Effector memory CD8-positive, alpha-beta T cell (primary cell): Measurements from ENCODE around the gene MIB1.

Source experiments
- ATAC-seq: fragments of 150-1000 bp; cut with Tn5 transposase; replicated peaks from 2 replicates; pipeline ENCODE4 v1.10.0; 2021; ENCODE audit warnings: mild to moderate bottlenecking, moderate library complexity
- DNase-seq, 3 experiments: peaks; one replicate each; pipeline ENCODE4 v3.0.0; 2021
- H3K27ac Mint-ChIP-seq, 2 donors: one replicate each; pipeline ENCODE4 v1.8.0; 2022; ENCODE audit warnings: mild to moderate bottlenecking in 2 of 2, mixed read lengths in 2 of 2, moderate library complexity in 2 of 2
- H3K27me3 Mint-ChIP-seq, 2 donors: one replicate each; pipeline ENCODE4 v1.8.0; 2022; ENCODE audit warnings: mixed read lengths in 2 of 2
- H3K36me3 Mint-ChIP-seq: one replicate; pipeline ENCODE4 v1.8.0; 2022; ENCODE audit warnings: mild to moderate bottlenecking, moderate library complexity, mixed read lengths; ENCODE audit not compliant: insufficient read depth
- H3K4me1 Mint-ChIP-seq, 2 donors: one replicate each; pipeline ENCODE4 v1.8.0; 2022; ENCODE audit warnings: low read depth in 2 of 2, mixed read lengths in 2 of 2
- H3K4me3 Mint-ChIP-seq, 2 donors: one replicate each; pipeline ENCODE4 v1.8.0; 2022; ENCODE audit warnings: mild to moderate bottlenecking in 2 of 2, mixed read lengths in 2 of 2, moderate library complexity in 2 of 2
- H3K9me3 Mint-ChIP-seq, 2 donors: one replicate each; pipeline ENCODE4 v1.8.0; 2022; ENCODE audit warnings: mixed read lengths in 2 of 2

MIB1 gene

GRCh38 chr18:21896732-21897336 lies 156.2 kb downstream of the MIB1 start:
- Mint-ChIP-seq H3K27ac (no peak overlapping the region), H3K4me1 (peaks cover 0 to 6% of the 10 kb centered on the region in 2 donors), H3K27me3 (peaks cover 28 to 49% of the 10 kb centered on the region in 2 donors), H3K36me3 (no peaks in the 10 kb centered on the region), H3K4me3 (no peak overlapping the region), H3K9me3 (no peaks in the 10 kb centered on the region)
- DNase-seq (no peak), ATAC-seq (no peak)

DNA sequence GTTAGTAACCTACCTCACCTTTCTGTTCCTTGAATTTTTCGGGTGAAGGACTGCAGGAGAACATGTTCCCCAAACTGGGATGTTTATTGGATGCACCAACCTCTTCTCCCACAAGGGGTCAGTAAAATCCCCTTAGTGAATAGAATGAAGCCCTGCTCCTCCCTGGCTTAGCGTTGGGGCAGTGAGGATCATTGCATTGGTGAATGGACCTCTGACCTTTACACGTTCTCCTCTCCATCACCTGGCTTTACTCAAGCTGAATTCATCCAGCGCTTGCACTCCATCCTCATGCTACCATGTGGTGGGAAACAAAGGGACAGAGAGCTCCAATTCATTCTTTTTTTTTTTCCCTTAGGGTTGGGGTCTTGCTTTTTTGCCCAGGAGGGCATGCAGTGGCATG lies 157.2 kb downstream of the MIB1 start:
- Mint-ChIP-seq H3K4me3 (no peak overlapping the region), H3K9me3 (no peaks in the 10 kb centered on the region), H3K36me3 (no peaks in the 10 kb centered on the region), H3K27me3 (peaks cover 35 to 58% of the 10 kb centered on the region in 2 donors), H3K4me1 (peaks cover 0 to 6% of the 10 kb centered on the region in 2 donors), H3K27ac (no peak overlapping the region)
- ATAC-seq = no peak
- DNase-seq = peak in 2 of 3 experiments; percentile 5 to 33

- Mint-ChIP-seq H3K9me3 (no peaks in the 10 kb centered on the region), H3K4me1 (peaks cover 0 to 6% of the 10 kb centered on the region in 2 donors), H3K27me3 (peaks cover 37 to 58% of the 10 kb centered on the region in 2 donors), H3K4me3 (no peak overlapping the region), H3K27ac (no peak overlapping the region), H3K36me3 (no peaks in the 10 kb centered on the region)
- ATAC-seq (no peak), DNase-seq (no peak)
These were observed 160.2 kb downstream of the MIB1 start for GRCh38 chr18:21900605-21901352.

DNA sequence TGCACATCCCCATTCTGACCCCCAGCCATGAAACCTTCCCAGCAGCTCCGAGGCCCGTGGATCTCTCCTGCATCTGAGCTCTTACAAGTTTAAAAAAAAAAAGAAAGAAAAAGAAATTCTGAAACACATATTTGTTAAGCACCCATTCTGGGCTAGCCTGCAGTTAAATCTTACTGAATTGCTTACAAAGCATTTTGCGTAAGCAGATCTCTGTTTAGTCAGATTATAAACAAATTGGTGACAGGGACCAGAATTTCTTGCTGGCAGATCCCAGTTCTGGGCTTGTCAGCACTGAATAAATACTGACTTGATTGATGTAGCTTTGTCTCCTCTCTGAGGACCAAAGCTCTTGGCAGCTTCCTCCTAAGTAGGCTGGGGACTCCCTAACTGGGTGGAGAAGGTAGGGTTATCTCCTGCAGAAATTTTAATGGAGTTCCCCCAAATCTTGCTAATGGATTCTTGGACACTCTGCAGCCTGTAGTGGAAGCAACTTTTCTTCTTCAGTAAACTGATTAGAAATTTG lies 160.9 kb downstream of the MIB1 start:
- Mint-ChIP-seq H3K27me3 (peaks cover 36 to 54% of the 10 kb centered on the region in 2 donors), H3K36me3 (no peaks in the 10 kb centered on the region), H3K9me3 (no peaks in the 10 kb centered on the region), H3K27ac (no peak overlapping the region), H3K4me3 (no peak overlapping the region), H3K4me1 (peaks cover 0 to 6% of the 10 kb centered on the region in 2 donors)
- DNase-seq (no peak), ATAC-seq (no peak)

GRCh38 chr18:21903709-21904108 lies 163.1 kb downstream of the MIB1 start:
- Mint-ChIP-seq H3K27me3 (peaks cover 20 to 51% of the 10 kb centered on the region in 2 donors), H3K27ac (no peak overlapping the region), H3K9me3 (no peaks in the 10 kb centered on the region), H3K36me3 (no peaks in the 10 kb centered on the region), H3K4me3 (no peak overlapping the region), H3K4me1 (no peaks in the 10 kb centered on the region)
- DNase-seq (no peak), ATAC-seq (no peak)

DNA sequence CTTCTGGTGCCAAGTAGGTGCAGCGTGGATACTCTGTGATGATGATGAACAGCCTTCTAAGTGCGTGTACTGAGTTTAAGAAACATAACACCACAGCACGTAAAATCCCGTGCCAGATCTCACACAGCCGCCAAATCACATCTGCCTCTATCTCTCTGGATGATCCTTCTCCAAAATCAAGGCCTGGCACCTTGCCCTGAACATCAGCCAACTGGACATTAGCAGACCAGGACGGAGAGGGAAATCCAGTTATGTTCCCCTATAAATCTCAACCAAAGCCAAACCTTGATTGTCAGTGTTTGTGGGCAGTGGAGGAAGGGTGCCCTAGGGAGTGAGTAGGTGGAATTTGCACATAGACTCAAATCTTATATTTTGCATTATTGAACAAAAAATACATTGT lies 164.3 kb downstream of the MIB1 start:
- H3K4me1 Mint-ChIP-seq = no peaks in the 10 kb centered on the region
- DNase-seq (no peak), ATAC-seq (no peak)
- no peaks in the 10 kb centered on the region for H3K9me3 Mint-ChIP-seq
- H3K27ac Mint-ChIP-seq = no peak overlapping the region
- H3K36me3 Mint-ChIP-seq = no peaks in the 10 kb centered on the region
- H3K27me3 Mint-ChIP-seq = peaks cover 25 to 51% of the 10 kb centered on the region in 2 donors
- H3K4me3 Mint-ChIP-seq = no peak overlapping the region

GRCh38 chr18:21907451-21907850 lies 166.9 kb downstream of the MIB1 start:
- H3K9me3 Mint-ChIP-seq = no peaks in the 10 kb centered on the region
- H3K36me3 Mint-ChIP-seq = no peaks in the 10 kb centered on the region
- H3K27ac Mint-ChIP-seq = no peak overlapping the region
- no peaks in the 10 kb centered on the region for H3K4me1 Mint-ChIP-seq
- no peak overlapping the region for H3K4me3 Mint-ChIP-seq
- H3K27me3 Mint-ChIP-seq = peaks cover 38 to 41% of the 10 kb centered on the region in 2 donors
- no peak for DNase-seq
- no peak for ATAC-seq

DNA sequence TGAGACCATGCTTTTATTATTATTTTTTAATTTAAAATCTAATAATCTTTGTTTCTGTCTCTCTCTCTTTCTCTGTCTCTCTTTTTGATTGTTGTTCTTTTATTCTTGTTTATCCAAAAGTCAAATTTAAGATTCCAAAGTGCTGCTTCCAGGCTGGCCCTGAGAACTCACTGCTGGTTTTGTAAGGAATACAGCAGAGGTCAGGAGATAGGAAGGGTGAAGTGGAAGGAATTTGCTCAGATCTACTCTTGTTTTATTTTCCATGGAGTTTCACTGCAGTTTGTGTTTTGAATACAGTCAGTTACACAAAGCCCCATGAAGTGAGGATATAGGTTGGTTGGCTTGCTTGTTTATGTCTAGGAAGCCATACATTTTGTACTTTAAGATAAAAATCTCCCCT lies 168.1 kb downstream of the MIB1 start:
- no peak for DNase-seq
- Mint-ChIP-seq H3K27ac (no peak overlapping the region), H3K9me3 (no peaks in the 10 kb centered on the region), H3K27me3 (peaks cover 32 to 37% of the 10 kb centered on the region in 2 donors), H3K4me1 (no peaks in the 10 kb centered on the region), H3K36me3 (no peaks in the 10 kb centered on the region), H3K4me3 (no peak overlapping the region)
- ATAC-seq = no peak

- DNase-seq (no peak), ATAC-seq (no peak)
- no peak overlapping the region for H3K4me3 Mint-ChIP-seq
- H3K27me3 Mint-ChIP-seq = peaks cover 44 to 54% of the 10 kb centered on the region in 2 donors
- no peaks in the 10 kb centered on the region for H3K9me3 Mint-ChIP-seq
- no peak overlapping the region for H3K27ac Mint-ChIP-seq
- H3K36me3 Mint-ChIP-seq = no peaks in the 10 kb centered on the region
- H3K4me1 Mint-ChIP-seq = no peaks in the 10 kb centered on the region
These were observed 170.3 kb downstream of the MIB1 start for GRCh38 chr18:21910906-21911305.

DNA sequence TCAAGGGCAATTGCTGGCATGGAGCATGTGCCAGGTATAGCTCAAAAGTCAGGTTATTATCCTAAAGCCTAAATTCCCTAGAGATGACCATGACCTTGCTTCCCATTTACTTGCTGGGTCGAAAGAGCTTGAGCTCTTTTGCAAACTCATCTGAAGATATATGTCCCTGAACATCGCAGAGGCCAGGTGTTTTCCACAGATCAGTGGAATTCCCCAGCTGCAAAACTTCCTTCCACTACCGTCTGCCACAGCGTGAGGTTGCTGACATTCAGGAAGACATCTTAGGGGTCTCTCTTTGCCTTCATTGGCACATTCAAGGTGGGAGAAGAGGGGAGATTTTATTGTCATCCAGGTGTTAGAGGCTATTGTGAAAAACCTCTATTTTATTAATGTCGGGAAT lies 171.0 kb downstream of the MIB1 start:
- Mint-ChIP-seq H3K4me3 (no peak overlapping the region), H3K36me3 (no peaks in the 10 kb centered on the region), H3K27ac (no peak overlapping the region), H3K27me3 (peaks cover 48 to 56% of the 10 kb centered on the region in 2 donors), H3K9me3 (no peaks in the 10 kb centered on the region), H3K4me1 (no peaks in the 10 kb centered on the region)
- no peak for DNase-seq
- ATAC-seq = no peak

GRCh38 chr18:21912339-21913239 lies 172.0 kb downstream of the MIB1 start:
- H3K4me3 Mint-ChIP-seq = no peak overlapping the region
- H3K4me1 Mint-ChIP-seq = no peaks in the 10 kb centered on the region
- H3K27me3 Mint-ChIP-seq = peaks cover 46% of the 10 kb centered on the region in 2 donors
- H3K9me3 Mint-ChIP-seq = no peaks in the 10 kb centered on the region
- DNase-seq = no peak
- no peak for ATAC-seq
- no peak overlapping the region for H3K27ac Mint-ChIP-seq
- H3K36me3 Mint-ChIP-seq = no peaks in the 10 kb centered on the region

GRCh38 chr18:21914739-21915319 lies 174.2 kb downstream of the MIB1 start:
- DNase-seq (no peak), ATAC-seq (no peak)
- H3K4me3 Mint-ChIP-seq = no peak overlapping the region
- H3K4me1 Mint-ChIP-seq = no peaks in the 10 kb centered on the region
- peaks cover 33 to 37% of the 10 kb centered on the region in 2 donors for H3K27me3 Mint-ChIP-seq
- no peaks in the 10 kb centered on the region for H3K9me3 Mint-ChIP-seq
- H3K36me3 Mint-ChIP-seq = no peaks in the 10 kb centered on the region
- H3K27ac Mint-ChIP-seq = no peak overlapping the region

DNA sequence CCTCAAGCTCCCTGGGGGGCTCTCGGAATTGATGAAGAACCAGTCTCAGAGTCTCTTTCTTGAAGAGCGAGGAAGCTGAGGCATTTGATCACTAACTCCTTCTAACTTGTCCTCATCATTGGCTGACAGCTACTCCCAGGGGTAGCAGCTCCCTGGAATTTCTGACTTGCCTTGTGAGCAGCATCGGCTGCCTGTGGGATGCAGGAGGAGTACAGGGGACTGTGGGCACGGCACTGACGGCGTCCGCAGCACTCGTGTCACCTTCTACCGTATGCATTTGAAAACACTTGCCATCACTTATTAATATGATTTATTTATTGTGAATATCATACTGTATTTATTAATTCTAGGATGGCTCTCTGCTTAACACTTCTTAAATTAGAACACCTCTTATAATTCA lies 175.0 kb downstream of the MIB1 start:
- DNase-seq (no peak), ATAC-seq (no peak)
- no peak overlapping the region for H3K27ac Mint-ChIP-seq
- peaks cover 26 to 30% of the 10 kb centered on the region in 2 donors for H3K27me3 Mint-ChIP-seq
- H3K9me3 Mint-ChIP-seq = no peaks in the 10 kb centered on the region
- no peak overlapping the region for H3K4me3 Mint-ChIP-seq
- H3K36me3 Mint-ChIP-seq = no peaks in the 10 kb centered on the region
- no peaks in the 10 kb centered on the region for H3K4me1 Mint-ChIP-seq
